Measurements from ENCODE around the gene SRP72.

DNA sequence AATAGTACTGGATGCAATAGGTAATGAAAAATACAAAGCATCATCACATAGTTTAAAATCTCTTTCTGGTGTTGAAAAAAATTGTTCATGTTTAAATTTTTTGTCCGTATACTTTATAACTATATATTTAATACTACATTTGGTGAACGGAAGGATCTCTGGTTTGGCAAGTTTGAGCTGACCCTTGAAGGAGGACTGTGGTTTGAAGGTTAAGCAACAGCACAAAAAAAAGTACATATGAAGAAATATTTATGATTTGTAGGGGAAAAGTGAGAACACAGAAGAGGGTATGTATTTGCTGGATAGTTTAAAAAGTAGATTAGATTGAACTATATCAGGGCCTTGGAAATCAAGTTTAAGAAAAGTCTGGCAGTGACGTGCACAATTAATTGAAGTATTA is 13.3 kb downstream of the SRP72 start:
- TF ChIP-seq CTBP1 (IDR thresholded peaks at IDR 0.05; ENCODE audit: borderline replicate concordance) (no peak), ELF4 (IDR thresholded peaks at IDR 0.05) (no peak), FOXK2 (IDR thresholded peaks at IDR 0.05) (no peak), TARDBP (IDR thresholded peaks at IDR 0.05) (no peak), FOXM1 (IDR thresholded peaks at IDR 0.05; ENCODE audit: borderline replicate concordance) (no peak), SUZ12 (IDR thresholded peaks at IDR 0.05) (no peak), FOXA1 (IDR thresholded peaks at IDR 0.05) (no peak), ZNF384 (IDR thresholded peaks at IDR 0.05) (no peak), LEF1 (IDR thresholded peaks at IDR 0.05; ENCODE audit: borderline replicate concordance) (no peak)

Data from HEK293T (cell line).